Endothelial cell of umbilical vein (primary cell): Measurements from ENCODE around the gene ENTR1.

Experiments used
- CTCF ChIP-seq, 2 donors: IDR thresholded peaks; 1 replicate in 1 of 2; 2 replicates in 1 of 2; pipeline ENCODE4 v1.5.1; 2011; ENCODE audit warnings: low read length in 2 of 2, mild to moderate bottlenecking in 2 of 2, moderate library complexity in 2 of 2, control low read depth in 1 of 2, inconsistent platforms in 1 of 2, low read depth in 1 of 2; ENCODE audit not compliant: insufficient read depth in 1 of 2; ENCODE audit errors: extremely low read depth in 1 of 2
- MAX ChIP-seq: IDR thresholded peaks from 2 replicates; pipeline ENCODE4 v1.6.1; 2011; ENCODE audit not compliant: insufficient read depth, insufficient read length
- POLR2A ChIP-seq: IDR thresholded peaks from 2 replicates; pipeline ENCODE4 v1.6.1; 2012; ENCODE audit warnings: low read depth, mild to moderate bottlenecking, control low read depth, low read length

- TF ChIP-seq CTCF (IDR thresholded peaks at IDR 0.05; ENCODE audit: extremely low read depth in 1 of 2, insufficient read depth in 1 of 2, low read depth in 1 of 2, low read length in 2 of 2) (no peak), MAX (no peak), POLR2A (no peak)
Observed at GRCh38 chr9:136379891-136380290, 30.5 kb downstream of the ENTR1 start.
